GM20000 (cell line): ENCODE results near the gene RELL1.

Source experiments
- DNase-seq: peaks from one replicate; pipeline ENCODE4 v3.0.0; 2012; ENCODE audit warnings: low spot score
- TF ChIP-seq, protein P1 (sequence below): IDR thresholded peaks from 2 replicates; pipeline ENCODE4 v1.5.1; 2012; ENCODE audit warnings: mild to moderate bottlenecking, control low read depth; ENCODE audit errors: extremely low read depth, missing control alignments

Gene RELL1

DNA sequence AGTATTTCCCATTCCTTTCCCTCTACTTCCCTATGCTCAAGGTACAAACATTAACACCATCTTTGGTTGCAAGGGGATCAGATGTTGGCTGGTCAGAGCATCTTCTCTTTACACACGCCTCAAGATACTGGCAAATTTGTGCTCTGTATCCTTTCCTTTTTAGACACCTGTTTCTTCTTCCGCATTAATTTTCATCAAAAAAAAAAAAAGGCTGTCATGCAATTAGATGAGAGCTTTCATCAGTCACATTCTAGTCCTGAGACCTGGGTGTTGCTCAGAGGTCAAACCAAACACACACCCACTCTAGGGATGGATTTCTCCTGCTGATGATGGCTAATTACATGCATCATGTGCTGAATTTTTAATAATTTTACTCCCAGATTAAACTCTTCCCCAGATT lies 2.0 kb downstream of the RELL1 start:
- TF ChIP-seq, protein P1, sequence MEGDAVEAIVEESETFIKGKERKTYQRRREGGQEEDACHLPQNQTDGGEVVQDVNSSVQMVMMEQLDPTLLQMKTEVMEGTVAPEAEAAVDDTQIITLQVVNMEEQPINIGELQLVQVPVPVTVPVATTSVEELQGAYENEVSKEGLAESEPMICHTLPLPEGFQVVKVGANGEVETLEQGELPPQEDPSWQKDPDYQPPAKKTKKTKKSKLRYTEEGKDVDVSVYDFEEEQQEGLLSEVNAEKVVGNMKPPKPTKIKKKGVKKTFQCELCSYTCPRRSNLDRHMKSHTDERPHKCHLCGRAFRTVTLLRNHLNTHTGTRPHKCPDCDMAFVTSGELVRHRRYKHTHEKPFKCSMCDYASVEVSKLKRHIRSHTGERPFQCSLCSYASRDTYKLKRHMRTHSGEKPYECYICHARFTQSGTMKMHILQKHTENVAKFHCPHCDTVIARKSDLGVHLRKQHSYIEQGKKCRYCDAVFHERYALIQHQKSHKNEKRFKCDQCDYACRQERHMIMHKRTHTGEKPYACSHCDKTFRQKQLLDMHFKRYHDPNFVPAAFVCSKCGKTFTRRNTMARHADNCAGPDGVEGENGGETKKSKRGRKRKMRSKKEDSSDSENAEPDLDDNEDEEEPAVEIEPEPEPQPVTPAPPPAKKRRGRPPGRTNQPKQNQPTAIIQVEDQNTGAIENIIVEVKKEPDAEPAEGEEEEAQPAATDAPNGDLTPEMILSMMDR = no peak
- DNase-seq = no peak

DNA sequence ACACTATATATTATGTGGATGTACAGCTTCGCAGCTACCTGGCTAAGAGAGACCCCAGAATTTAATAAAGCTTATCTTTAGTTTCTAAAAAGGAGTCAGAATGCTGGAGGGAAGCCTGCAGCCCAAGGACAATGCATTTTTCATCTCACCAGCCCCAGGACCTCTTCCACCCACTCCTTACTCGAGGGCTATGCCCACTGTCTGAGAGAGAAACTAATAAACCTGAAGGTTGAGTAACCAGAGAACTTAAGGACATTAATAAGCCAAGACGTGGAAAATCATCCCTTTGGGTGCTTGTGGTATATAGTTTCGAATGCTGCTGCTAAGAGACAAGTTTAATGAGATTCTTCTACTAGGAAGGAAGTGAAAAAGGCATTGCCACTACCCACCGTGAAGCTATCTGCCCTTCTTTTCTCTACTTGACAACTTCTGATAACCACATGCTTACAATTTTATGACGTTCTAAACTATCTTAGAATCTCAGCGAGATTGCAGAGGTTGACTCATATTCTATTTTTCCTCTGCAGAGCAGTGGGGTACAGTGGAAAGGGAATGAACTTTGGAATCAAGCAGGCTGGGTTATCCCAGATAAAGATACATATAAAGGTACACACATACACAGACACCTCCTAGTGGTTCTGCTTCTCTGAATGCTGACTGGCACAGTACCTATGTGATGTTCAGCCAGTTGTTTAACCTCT lies 3.3 kb downstream of the RELL1 start:
- peak; percentile 32 for DNase-seq
- TF ChIP-seq, protein P1 = no peak

DNA sequence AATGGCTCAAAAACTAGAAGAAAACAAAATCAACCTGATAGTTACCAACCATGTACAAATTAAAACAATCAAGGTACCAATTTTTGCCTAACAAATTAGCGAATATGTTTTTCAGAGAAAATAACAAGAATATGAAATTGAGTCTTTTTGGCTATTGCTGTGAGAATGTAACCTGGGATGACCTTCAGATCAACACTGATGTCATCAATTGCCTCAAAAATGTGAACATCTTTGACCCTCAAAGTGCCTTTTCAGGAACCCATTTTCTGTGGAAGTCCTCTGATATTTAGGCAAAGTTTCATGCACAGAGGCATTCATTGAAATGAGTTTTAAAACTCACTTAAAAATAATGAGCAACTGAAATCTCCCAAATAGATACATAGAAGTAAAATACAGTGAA lies 6.1 kb downstream of the RELL1 start:
- DNase-seq = no peak
- TF ChIP-seq, protein P1 = no peak

DNA sequence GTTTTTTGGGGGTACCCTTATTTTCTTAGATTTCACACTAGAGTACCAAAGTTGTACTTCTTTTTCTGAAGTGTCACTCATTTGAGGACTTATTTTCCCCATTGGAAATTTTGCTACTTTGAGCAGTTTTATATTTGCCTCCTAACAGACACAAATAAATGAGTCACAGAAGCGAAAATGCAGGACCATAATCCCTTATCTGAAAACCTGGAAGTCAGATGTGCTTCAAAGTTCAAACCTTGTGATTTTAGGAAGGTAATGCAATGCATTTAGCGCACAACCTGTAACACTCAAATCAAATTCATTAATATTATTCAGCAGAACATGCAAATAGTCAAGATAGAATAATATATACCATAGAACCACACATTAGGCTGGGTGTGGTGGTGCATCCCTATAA lies 6.9 kb downstream of the RELL1 start:
- DNase-seq = no peak
- TF ChIP-seq, protein P1 = no peak

DNA sequence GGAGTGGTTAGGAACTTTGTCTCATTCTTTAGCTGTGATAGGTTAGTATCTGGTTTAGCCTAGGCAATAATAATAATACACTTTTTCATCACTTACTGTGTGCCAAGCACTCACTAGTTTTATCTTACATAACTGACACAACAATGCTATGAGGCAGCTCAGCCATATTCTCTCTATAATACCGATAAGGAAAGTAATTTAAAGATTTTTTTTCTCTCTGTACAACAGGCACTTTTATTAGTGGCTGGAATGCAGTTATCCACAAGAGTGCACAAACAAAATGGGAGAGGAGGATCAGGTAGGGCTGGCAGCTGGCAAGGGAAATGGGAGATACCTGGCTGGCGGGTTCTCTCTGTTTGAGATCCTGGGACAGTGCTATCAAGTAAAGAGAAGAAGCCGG lies 7.6 kb downstream of the RELL1 start:
- TF ChIP-seq, protein P1 = no peak
- DNase-seq = no peak

DNA sequence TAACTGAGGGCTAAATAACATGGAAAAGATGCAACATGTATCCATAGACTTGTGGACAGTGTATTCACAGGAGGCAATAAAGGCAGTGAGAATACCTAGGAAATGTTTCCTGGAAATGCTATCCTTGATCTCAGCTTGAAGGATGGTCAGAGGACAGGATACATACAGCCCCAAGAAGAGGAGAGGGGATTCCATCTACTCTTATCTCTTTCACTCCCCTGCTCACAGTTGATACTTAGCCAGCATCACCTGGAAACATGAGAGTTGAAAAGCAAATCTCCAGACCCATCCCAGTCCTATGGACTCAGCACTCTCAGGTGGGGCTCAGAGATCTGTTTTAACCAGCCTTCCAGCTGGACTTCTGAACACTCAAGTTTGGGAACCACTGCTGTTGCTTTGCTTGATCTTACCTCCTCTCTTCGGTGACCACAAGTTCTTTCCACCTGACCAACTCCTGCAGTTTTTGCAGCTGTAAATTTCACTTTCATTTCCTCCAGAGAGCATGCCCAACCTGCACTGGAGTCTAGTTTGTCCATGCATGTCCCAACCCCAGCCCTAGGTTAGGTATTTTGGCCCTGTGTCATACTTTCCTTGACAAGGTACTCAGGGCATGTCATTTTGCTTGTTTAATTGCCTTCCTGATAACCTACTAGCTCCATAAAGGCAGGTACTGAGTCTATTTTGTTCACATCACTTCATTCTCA lies 10.4 kb downstream of the RELL1 start:
- TF ChIP-seq, protein P1 = no peak
- DNase-seq = peak; percentile 68

DNA sequence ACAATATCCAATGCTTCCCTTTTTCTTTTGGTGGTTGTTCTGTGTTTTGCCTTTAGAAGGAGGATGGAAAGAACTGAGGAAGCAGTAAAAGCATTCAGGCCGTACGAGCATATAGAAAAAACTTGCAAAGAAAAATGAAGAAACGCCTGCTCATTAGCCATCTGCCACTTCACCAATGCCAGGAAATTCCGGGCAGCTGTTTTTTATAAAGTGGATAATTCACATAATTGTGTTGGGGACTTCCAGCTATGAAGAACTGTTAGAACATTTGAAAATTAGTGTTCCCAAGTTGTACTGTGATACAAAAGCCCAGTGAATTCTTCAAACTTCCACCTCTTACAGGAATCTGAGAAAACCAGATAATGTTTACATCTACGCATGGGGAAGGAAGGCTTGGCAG lies 11.7 kb downstream of the RELL1 start:
- TF ChIP-seq, protein P1 = no peak
- no peak for DNase-seq
